A549 (cell line): ENCODE data around the gene IFNLR1.

Experiments used
- CBX8 ChIP-seq: fragments of 200-600 bp; sonication (generic); IDR thresholded peaks from 2 replicates; pipeline ENCODE4 v1.6.1; 2016
- CTCF ChIP-seq: fragments of >200 bp; sonication (Bioruptor Twin); formaldehyde crosslinking; IDR thresholded peaks from 3 replicates; pipeline ENCODE4 v1.5.1; 2016
- E2F6 ChIP-seq: IDR thresholded peaks from 2 replicates; pipeline ENCODE4 v1.6.1; 2012; ENCODE audit warnings: low read depth, borderline replicate concordance
- FOXS1 ChIP-seq: fragments of 250-450 bp; sonication (Bioruptor Pico); IDR thresholded peaks from 2 replicates; pipeline ENCODE4 v1.5.0; 2020; ENCODE audit warnings: mild to moderate bottlenecking, moderate library complexity
- JUN ChIP-seq, 2 experiments: fragments of >200 bp; sonication (Bioruptor Twin); formaldehyde crosslinking; IDR thresholded peaks; 2 replicates in 1 of 2; 3 replicates in 1 of 2; pipeline ENCODE4 v1.6.1; 2016 to 2017
- POLR2A ChIP-seq: IDR thresholded peaks from 2 replicates; pipeline ENCODE4 v1.6.1; 2012; ENCODE audit warnings: mild to moderate bottlenecking, low read length
- RAD21 ChIP-seq, 2 experiments: fragments of >200 bp in 1 of 2; sonication (Bioruptor Twin) in 1 of 2; formaldehyde crosslinking in 1 of 2; IDR thresholded peaks in 1 of 2; conservative IDR thresholded peaks in 1 of 2; 2 replicates in 1 of 2; 3 replicates in 1 of 2; pipeline ENCODE4 v1.6.1; 2012 to 2018; ENCODE audit warnings: inconsistent platforms in 1 of 2
- RFX5 ChIP-seq: fragments of 450-650 bp; IDR thresholded peaks from 2 replicates; pipeline ENCODE4 v1.7.1; 2014; ENCODE audit warnings: antibody characterized with exemption, mild to moderate bottlenecking, moderate library complexity

- TF ChIP-seq JUN (IDR thresholded peaks at IDR 0.05), result no peak
- no peak for TF ChIP-seq CBX8
- no peak for TF ChIP-seq POLR2A
- TF ChIP-seq CTCF, result peak; percentile 64
- TF ChIP-seq RAD21 (conservative IDR thresholded peaks at IDR 0.05 in 1 of 2, IDR thresholded peaks at IDR 0.05 in 1 of 2), result peak; percentile 58 to 65
- no peak for TF ChIP-seq FOXS1 (CRISPR knock-in tag)
- no peak for TF ChIP-seq RFX5
- TF ChIP-seq E2F6, result no peak
Observed at GRCh38 chr1:24150234-24151174, 36.6 kb downstream of the IFNLR1 start.
